Endothelial cell of umbilical vein (primary cell): Measurements from ENCODE around the gene MPLKIP. TPM values are rescaled to one million over a fixed set of nuclear protein-coding genes. Genes with fewer than 3 reads are reported as not detected.
"Not testable (repeated sequence)": the region's sequence is repeated elsewhere in the genome, so short reads cannot be mapped to it uniquely, and the experiment has no call there.

Experiments used
- BruUV-seq: library from RNA; stranded (reverse); fragments of 400-500 nt; replicated peaks from 2 replicates; lab custom pipeline; 2021; lab: Mats Ljungman, UMichigan
- CTCF ChIA-PET: fragments of 300-600, 350-600 bp; sonication (Branson Sonifier 250); formaldehyde crosslinking; loops from one replicate; lab custom pipeline; 2021; ENCODE audit warnings: antibody characterized with exemption, inconsistent platforms; lab: Charles Lee
- POLR2A ChIA-PET: fragments of 300-600, 350-600 bp; sonication (Branson Sonifier 250); formaldehyde crosslinking; loops from one replicate; lab custom pipeline; 2021; ENCODE audit warnings: antibody characterized with exemption, inconsistent platforms; lab: Charles Lee
- DNase-seq: peaks from one replicate; pipeline ENCODE4 v3.0.0-alpha.2; 2011; ENCODE audit warnings: low read depth, low spot score
- FAIRE-seq: peaks from 2 replicates; lab custom pipeline; 2011; peaks lifted over from hg19 to GRCh38; lab: Jason Lieb, UNC
- H2AFZ ChIP-seq: 2 replicates; pipeline ENCODE4 v1.6.0; 2012; ENCODE audit warnings: low read depth, low read length, control low read depth, inconsistent platforms
- H3K27ac ChIP-seq: 2 replicates; pipeline ENCODE4 v1.5.1; 2011; ENCODE audit warnings: low read depth, mild to moderate bottlenecking, control low read depth, low read length, moderate library complexity; ENCODE audit not compliant: insufficient read depth
- H3K27me3 ChIP-seq, 2 experiments: 2 replicates each; pipeline versions ENCODE4 v1.6.0 to v1.6.1; 2011; ENCODE audit warnings: low read length in 2 of 2, mixed read lengths in 1 of 2; ENCODE audit not compliant: control insufficient read depth in 2 of 2, insufficient read depth in 2 of 2
- H3K36me3 ChIP-seq, 2 experiments: 2 replicates in 1 of 2; 3 replicates in 1 of 2; pipeline ENCODE4 v1.5.1; 2011; ENCODE audit warnings: low read length in 2 of 2, mild to moderate bottlenecking in 1 of 2, moderate library complexity in 1 of 2; ENCODE audit not compliant: control insufficient read depth in 2 of 2, insufficient read depth in 2 of 2; ENCODE audit errors: extremely low read depth in 1 of 2
- H3K4me1 ChIP-seq: 3 replicates; pipeline ENCODE4 v1.5.1; 2011; ENCODE audit warnings: mild to moderate bottlenecking, low read length; ENCODE audit not compliant: control insufficient read depth, insufficient read depth; ENCODE audit errors: extremely low read depth
- H3K4me2 ChIP-seq: 2 replicates; pipeline ENCODE4 v1.6.1; 2011; ENCODE audit warnings: low read length, control low read depth, mixed read lengths; ENCODE audit not compliant: insufficient read depth
- H3K4me3 ChIP-seq, 3 experiments: fragments of 200-600 bp in 1 of 3; sonication (generic), shearing (Covaris generic) in 1 of 3; replicated peaks in 1 of 3; 2 replicates each; pipeline ENCODE4 v1.5.1; 2011 to 2016; ENCODE audit warnings: control low read depth in 3 of 3, low read length in 3 of 3, mild to moderate bottlenecking in 2 of 3, inconsistent platforms in 1 of 3, low read depth in 1 of 3, moderate library complexity in 1 of 3; ENCODE audit not compliant: insufficient read depth in 1 of 3
- H3K79me2 ChIP-seq: 2 replicates; pipeline ENCODE4 v1.6.0; 2012; ENCODE audit warnings: low read length, inconsistent platforms; ENCODE audit not compliant: control insufficient read depth, insufficient read depth
- H3K9ac ChIP-seq: replicated peaks from 2 replicates; pipeline ENCODE3; 2011; ENCODE audit warnings: low read length, control low read depth; ENCODE audit not compliant: insufficient read depth; ENCODE audit errors: extremely low read depth
- H3K9me1 ChIP-seq: replicated peaks from 3 replicates; pipeline ENCODE4 v1.6.0; 2011; ENCODE audit warnings: mild to moderate bottlenecking, low read length; ENCODE audit not compliant: control insufficient read depth, insufficient read depth; ENCODE audit errors: extremely low read depth
- H3K9me3 ChIP-seq: replicated peaks from 2 replicates; pipeline ENCODE4 v1.5.1; 2012; ENCODE audit warnings: low read length, inconsistent platforms; ENCODE audit not compliant: control insufficient read depth, insufficient read depth
- H4K20me1 ChIP-seq: replicated peaks from 2 replicates; pipeline ENCODE3; 2011; ENCODE audit warnings: mild to moderate bottlenecking, low read length; ENCODE audit not compliant: control insufficient read depth, insufficient read depth; ENCODE audit errors: extremely low read depth
- FOS ChIP-seq: IDR thresholded peaks from 2 replicates; pipeline ENCODE4 v1.6.1; 2011; ENCODE audit warnings: mild to moderate bottlenecking, low read length, moderate library complexity, borderline replicate concordance; ENCODE audit not compliant: insufficient read depth
- MYC ChIP-seq: IDR thresholded peaks from one replicate; pipeline ENCODE4 v1.6.1; 2011; ENCODE audit warnings: mild to moderate bottlenecking, low read depth, low read length
- dilution Hi-C: fragments of 300-500 bp; cut with MboI; formaldehyde crosslinking; loops from one replicate; pipeline ENCODE4 v1.15.0; 2019; ENCODE audit warnings: low sequenced_read_pairs; ENCODE audit not compliant: extremely low pct_ligation_motif_present
- intact Hi-C: fragments of 100-400 bp; cut with micrococcal nuclease; formaldehyde crosslinking; loops from one replicate; pipeline ENCODE4 v1.10.0; 2022
- polyA plus RNA-seq, 4 experiments: library from polyadenylated mRNA; depleted of rRNA in 3 of 4; stranded (reverse) in 3 of 4; unstranded in 1 of 4; fragments of >200 nt; gene quantifications; 2 replicates each; pipeline versions ENCODE4 v1.2.1 to v1.2.3, GENCODE V29; 2011 to 2012; ENCODE audit warnings: missing spikeins in 1 of 4
- total RNA-seq: library from RNA; stranded (reverse); gene quantifications from 2 replicates; pipeline ENCODE4 v1.2.3, GENCODE V29; 2021

The MPLKIP gene
- total and polyA plus RNA-seq, 2 donors (not counting 3 experiments of a cell fraction or from before 2014, with no cell fraction given) = 40.9 to 56.4 TPM

GRCh38 chr7:40141916-40142315 lies 7.5 kb upstream of the MPLKIP start:
- H2AFZ ChIP-seq, intact Hi-C loops, H3K9me1 ChIP-seq, H3K4me2 ChIP-seq, H3K27me3 ChIP-seq, POLR2A ChIA-PET, H3K9ac ChIP-seq, FAIRE-seq, DNase-seq, H3K27ac ChIP-seq, H3K9me3 ChIP-seq, dilution Hi-C loops, CTCF ChIA-PET, BruUV-seq, H4K20me1 ChIP-seq, H3K4me1 ChIP-seq, H3K36me3 ChIP-seq, H3K79me2 ChIP-seq, H3K4me3 ChIP-seq: not testable (repeated sequence)

GRCh38 chr7:40139891-40140290 lies 5.5 kb upstream of the MPLKIP start:
- H3K27ac ChIP-seq, H2AFZ ChIP-seq, H4K20me1 ChIP-seq, DNase-seq, H3K9me1 ChIP-seq, H3K79me2 ChIP-seq, CTCF ChIA-PET, H3K9ac ChIP-seq, H3K9me3 ChIP-seq, H3K36me3 ChIP-seq, FAIRE-seq, H3K4me2 ChIP-seq, dilution Hi-C loops, H3K27me3 ChIP-seq, POLR2A ChIA-PET, BruUV-seq, H3K4me1 ChIP-seq, H3K4me3 ChIP-seq: not testable (repeated sequence)
- intact Hi-C loops = loop anchor here (10.0 kb wide), 1 partner anchor 1565 kb away; the partner anchor contains the start of gene INHBA

GRCh38 chr7:40138973-40139372 lies 4.6 kb upstream of the MPLKIP start:
- no peak for TF ChIP-seq FOS
- no peak for TF ChIP-seq MYC
- H3K4me3 ChIP-seq = no peak overlapping the region
- H3K36me3 ChIP-seq = no peaks in the 10 kb centered on the region
- no peak overlapping the region for H3K9ac ChIP-seq
- no peaks in the 10 kb centered on the region for H4K20me1 ChIP-seq
- intact Hi-C loops (loop anchor here (10.0 kb wide), 1 partner anchor 1566 kb away; the partner anchor contains the start of gene INHBA), dilution Hi-C loops (no loop called here)
- FAIRE-seq (no peak), DNase-seq (no peak)
- H3K4me2 ChIP-seq = no peak overlapping the region
- no peaks in the 10 kb centered on the region for H3K27me3 ChIP-seq
- H3K27ac ChIP-seq = no peak overlapping the region
- no peaks in the 10 kb centered on the region for H3K9me3 ChIP-seq
- no peaks in the 10 kb centered on the region for H3K9me1 ChIP-seq
- CTCF ChIA-PET = no interaction called here
- no TSS peak for BruUV-seq
- no peak overlapping the region for H2AFZ ChIP-seq
- POLR2A ChIA-PET = no interaction called here
- peaks cover 3% of the 10 kb centered on the region for H3K4me1 ChIP-seq
- peaks cover 4% of the 10 kb centered on the region for H3K79me2 ChIP-seq
